Lower lobe of right lung (tissue), 2 donors: ENCODE measurements around the gene THRB. TPM values are rescaled to one million over a fixed set of nuclear protein-coding genes. Genes with fewer than 3 reads are reported as not detected.

Experiments used
- ATAC-seq, 2 donors: fragments of 200-7000 bp; cut with Tn5 transposase; one replicate each; pipeline ENCODE4 v1.9.1; 2020 to 2022; ENCODE audit warnings: mild to moderate bottlenecking in 2 of 2, moderate library complexity in 2 of 2
- DNase-seq: peaks from one replicate; pipeline ENCODE4 v3.0.0-alpha.2; 2020
- H3K27ac ChIP-seq: fragments of 200-600 bp; one replicate; pipeline ENCODE4 v1.8.0; 2022
- H3K27me3 ChIP-seq: fragments of 200-600 bp; one replicate; pipeline ENCODE4 v1.8.0; 2022; ENCODE audit warnings: low read depth
- H3K36me3 ChIP-seq: fragments of 200-600 bp; one replicate; pipeline ENCODE4 v1.8.0; 2022; ENCODE audit warnings: mild to moderate bottlenecking
- H3K4me1 ChIP-seq: fragments of 200-600 bp; one replicate; pipeline ENCODE4 v1.8.0; 2022
- H3K4me3 ChIP-seq: fragments of 200-600 bp; one replicate; pipeline ENCODE4 v1.8.0; 2022; ENCODE audit warnings: mild to moderate bottlenecking
- H3K9me3 ChIP-seq: fragments of 200-600 bp; one replicate; pipeline ENCODE4 v1.8.0; 2022
- CTCF ChIP-seq: fragments of 200-600 bp; IDR thresholded peaks from one replicate; pipeline ENCODE4 v1.8.0; 2022; ENCODE audit warnings: antibody characterized with exemption, mild to moderate bottlenecking
- intact Hi-C: fragments of 100-400 bp; cut with DNase I; formaldehyde crosslinking; loops from one replicate; pipeline ENCODE4 v1.11.0; 2022
- total RNA-seq: library from RNA; stranded (reverse); fragmentation: NEBNext Ultra II Directional; extraction: Animal tissue kit (Norgen Biotek cat#: 25700); gene quantifications from one replicate; pipeline ENCODE4 v1.2.1, GENCODE V29; 2021
- donor health status: DM: no; HTN: yes; CAD: no; lungs with severe emphysema.

THRB gene
- total RNA-seq, 1 donor from 2014 or later: 14.6 TPM

GRCh38 chr3:24111711-24112110, 382.9 kb downstream of the THRB start:
- ATAC-seq (no peak), DNase-seq (no peak)
- H3K36me3 ChIP-seq: no peaks in the 10 kb centered on the region
- no peaks in the 10 kb centered on the region for H3K27me3 ChIP-seq
- no peak overlapping the region for H3K27ac ChIP-seq
- no peaks in the 10 kb centered on the region for H3K9me3 ChIP-seq
- H3K4me1 ChIP-seq: no peaks in the 10 kb centered on the region
- TF ChIP-seq CTCF: no peak
- intact Hi-C loops: no loop called here
- H3K4me3 ChIP-seq: no peak overlapping the region

- intact Hi-C loops: no loop called here
- DNase-seq: no peak
These were observed 384.6 kb downstream of the THRB start for GRCh38 chr3:24110051-24110450.

GRCh38 chr3:24101676-24102168, 392.9 kb downstream of the THRB start:
- ATAC-seq: peak; percentile 56 to 66
- intact Hi-C loops: no loop called here

More at GRCh38 chr3:24110051-24110450, 384.6 kb downstream of the THRB start:
- no peak for TF ChIP-seq CTCF
- Histone ChIP-seq H3K36me3 (no peaks in the 10 kb centered on the region), H3K4me3 (no peak overlapping the region), H3K27ac (no peak overlapping the region), H3K4me1 (no peaks in the 10 kb centered on the region), H3K9me3 (no peaks in the 10 kb centered on the region), H3K27me3 (no peaks in the 10 kb centered on the region)
- no peak for ATAC-seq

GRCh38 chr3:24100696-24101402, 393.8 kb downstream of the THRB start:
- peak; percentile 9 to 17 for ATAC-seq
- DNase-seq: no peak
- peak overlapping the region; percentile 32 for H3K27ac ChIP-seq
- H3K4me3 ChIP-seq: no peak overlapping the region
- no peaks in the 10 kb centered on the region for H3K9me3 ChIP-seq
- peaks cover 14% of the 10 kb centered on the region for H3K4me1 ChIP-seq
- intact Hi-C loops: no loop called here
- no peaks in the 10 kb centered on the region for H3K36me3 ChIP-seq
- no peaks in the 10 kb centered on the region for H3K27me3 ChIP-seq
- no peak for TF ChIP-seq CTCF

More at GRCh38 chr3:24101676-24102168, 392.9 kb downstream of the THRB start:
- Histone ChIP-seq H3K27me3 (no peaks in the 10 kb centered on the region), H3K36me3 (no peaks in the 10 kb centered on the region), H3K4me3 (no peak overlapping the region), H3K4me1 (peaks cover 14% of the 10 kb centered on the region), H3K27ac (peak overlapping the region; percentile 32), H3K9me3 (no peaks in the 10 kb centered on the region)
- DNase-seq: no peak
- no peak for TF ChIP-seq CTCF

DNA sequence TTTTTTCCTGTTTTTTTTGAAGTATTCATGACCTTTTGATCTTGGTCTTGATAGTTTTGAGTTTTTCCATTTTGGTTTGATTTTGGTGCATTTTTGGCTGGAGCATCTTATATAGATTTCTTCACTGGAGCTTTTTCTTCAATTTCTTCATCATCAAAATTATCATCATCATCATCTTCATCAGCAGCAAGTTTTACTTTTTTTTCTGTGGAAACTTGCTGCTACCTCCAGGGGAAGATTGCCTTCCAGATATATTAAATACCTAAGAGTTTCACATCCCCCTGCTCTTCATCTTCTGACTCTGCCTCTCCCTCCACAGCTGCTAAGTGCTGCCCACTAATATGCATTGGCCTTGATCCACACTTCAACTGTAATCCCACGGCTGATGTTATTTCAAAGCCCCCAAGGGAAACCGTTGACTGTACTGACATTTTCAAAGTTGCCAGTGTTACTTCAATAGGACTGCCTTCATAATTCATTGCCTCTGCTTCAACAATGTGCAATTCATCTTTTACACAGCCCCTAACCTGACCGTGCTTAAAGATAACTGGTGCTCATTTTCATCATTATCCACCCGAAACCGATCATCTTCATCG, 397.9 kb downstream of the THRB start:
- DNase-seq: no peak
- no peak for TF ChIP-seq CTCF
- H3K4me3 ChIP-seq: no peak overlapping the region
- H3K9me3 ChIP-seq: no peaks in the 10 kb centered on the region
- no peaks in the 10 kb centered on the region for H3K36me3 ChIP-seq
- no peaks in the 10 kb centered on the region for H3K27me3 ChIP-seq
- no peak overlapping the region for H3K27ac ChIP-seq
- intact Hi-C loops: no loop called here
- H3K4me1 ChIP-seq: peaks cover 8% of the 10 kb centered on the region
- no peak for ATAC-seq
